ENCODE results near the gene DGKG. TPM values are rescaled to one million over a fixed set of nuclear protein-coding genes. Genes with fewer than 3 reads are reported as not detected.

The DGKG gene
- polyA plus RNA-seq, 2 of the 4 experiments (the other 2 are of a cell fraction): 11.5 to 13.3 TPM

DNA sequence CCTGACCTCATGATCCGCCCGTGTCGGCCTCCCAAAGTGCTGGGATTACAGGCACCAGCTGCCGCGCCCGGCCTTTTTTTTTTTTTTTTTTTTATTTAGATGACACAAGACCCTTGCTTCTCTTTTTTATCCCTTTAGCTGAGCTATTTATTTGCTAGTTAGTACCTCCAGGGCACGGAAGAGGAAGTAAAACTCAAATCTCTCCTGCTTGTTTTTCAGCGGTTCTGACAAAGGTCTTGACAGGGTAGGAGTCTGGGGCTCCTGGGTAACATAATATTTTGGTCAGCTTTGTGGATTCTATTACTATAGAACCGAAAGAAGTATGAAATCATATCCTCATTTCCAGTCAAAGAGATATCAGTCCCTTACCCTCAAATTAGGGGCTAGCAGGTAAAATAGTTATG is 209.1 kb downstream of the DGKG start:
- Histone ChIP-seq H3K27ac (no peak overlapping the region), H3K4me1 (no peaks in the 10 kb centered on the region), H3K4me3 (no peak overlapping the region), H3K4me2 (no peak overlapping the region), H3K9me3 (no peaks in the 10 kb centered on the region)
- DNase-seq (ENCODE audit: low read depth in 1 of 2, low spot score in 1 of 2): no peak
- no peak for ATAC-seq
- WGBS (ENCODE audit: missing lambda C conversion rate): 84% methylated on average over 9 of the region's 9 CpGs
- ChIA-PET CTCF (interaction anchor here (0.7 to 1.3 kb wide), 3 partner anchors 11 to 151 kb away, joined by 3 read pairs; no protein-coding TSS in a partner anchor), POLR2A (no interaction called here)
- FAIRE-seq: no peak
- TF ChIP-seq, protein P1, sequence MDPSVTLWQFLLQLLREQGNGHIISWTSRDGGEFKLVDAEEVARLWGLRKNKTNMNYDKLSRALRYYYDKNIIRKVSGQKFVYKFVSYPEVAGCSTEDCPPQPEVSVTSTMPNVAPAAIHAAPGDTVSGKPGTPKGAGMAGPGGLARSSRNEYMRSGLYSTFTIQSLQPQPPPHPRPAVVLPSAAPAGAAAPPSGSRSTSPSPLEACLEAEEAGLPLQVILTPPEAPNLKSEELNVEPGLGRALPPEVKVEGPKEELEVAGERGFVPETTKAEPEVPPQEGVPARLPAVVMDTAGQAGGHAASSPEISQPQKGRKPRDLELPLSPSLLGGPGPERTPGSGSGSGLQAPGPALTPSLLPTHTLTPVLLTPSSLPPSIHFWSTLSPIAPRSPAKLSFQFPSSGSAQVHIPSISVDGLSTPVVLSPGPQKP (IDR thresholded peaks at IDR 0.05; ENCODE audit: low read depth, low read length): no peak
- TF ChIP-seq ZC3H11A (IDR thresholded peaks at IDR 0.05): no peak
- TF ChIP-seq POLR2AphosphoS2 (conservative IDR thresholded peaks at IDR 0.05; ENCODE audit: low read length): no peak
- no peak for TF ChIP-seq POLR2A (IDR thresholded peaks at IDR 0.05; ENCODE audit: low read length)
- no peak for TF ChIP-seq FOSL2 (IDR thresholded peaks at IDR 0.05)
- TF ChIP-seq FOSL2 (CRISPR knock-in tag; IDR thresholded peaks at IDR 0.05): no peak
- no peak for TF ChIP-seq KDM5A (IDR thresholded peaks at IDR 0.05)
- no peak for TF ChIP-seq NR3C1 (IDR thresholded peaks at IDR 0.05)
- no peak for TF ChIP-seq FOSB (CRISPR knock-in tag; IDR thresholded peaks at IDR 0.05)
- TF ChIP-seq, protein P2, sequence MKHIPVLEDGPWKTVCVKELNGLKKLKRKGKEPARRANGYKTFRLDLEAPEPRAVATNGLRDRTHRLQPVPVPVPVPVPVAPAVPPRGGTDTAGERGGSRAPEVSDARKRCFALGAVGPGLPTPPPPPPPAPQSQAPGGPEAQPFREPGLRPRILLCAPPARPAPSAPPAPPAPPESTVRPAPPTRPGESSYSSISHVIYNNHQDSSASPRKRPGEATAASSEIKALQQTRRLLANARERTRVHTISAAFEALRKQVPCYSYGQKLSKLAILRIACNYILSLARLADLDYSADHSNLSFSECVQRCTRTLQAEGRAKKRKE (CRISPR knock-in tag; IDR thresholded peaks at IDR 0.05; ENCODE audit: low read depth): no peak
- no peak for TF ChIP-seq CEBPB (IDR thresholded peaks at IDR 0.05)
- TF ChIP-seq BHLHE40 (IDR thresholded peaks at IDR 0.05; ENCODE audit: low read depth, low read length): no peak
- no peak for TF ChIP-seq HEYL (CRISPR knock-in tag; IDR thresholded peaks at IDR 0.05)
- no peak for TF ChIP-seq RNF2 (IDR thresholded peaks at IDR 0.05; ENCODE audit: borderline replicate concordance, low read depth)

DNA sequence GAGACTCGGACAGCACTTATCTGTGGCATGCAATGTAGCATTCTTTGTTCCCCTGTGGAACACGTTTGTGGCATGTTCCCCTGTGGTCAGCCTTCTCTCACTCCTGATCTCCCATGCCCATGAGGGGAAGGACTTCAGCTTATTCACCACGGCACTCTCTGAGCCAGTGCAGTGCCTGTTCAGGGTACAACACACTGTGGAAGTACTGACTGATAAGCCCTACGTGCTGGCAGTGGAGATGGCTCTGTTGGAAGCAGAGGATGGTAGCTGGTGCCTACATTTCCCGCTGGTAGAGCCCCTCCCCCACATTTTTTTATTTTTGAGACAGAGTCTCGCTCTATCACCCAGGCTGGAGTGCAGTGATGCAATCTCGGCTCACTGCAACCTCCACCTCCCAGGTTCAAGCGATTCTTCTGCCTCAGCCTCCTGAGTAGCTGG is 209.7 kb downstream of the DGKG start:
- Histone ChIP-seq H3K4me2 (no peak overlapping the region), H3K4me3 (no peak overlapping the region), H3K9me3 (no peaks in the 10 kb centered on the region), H3K27ac (no peak overlapping the region), H3K4me1 (no peaks in the 10 kb centered on the region)
- CTCF ChIA-PET: interaction anchor here (1.3 kb wide), 1 partner anchor 11 kb away, joined by 3 read pairs; no protein-coding TSS in a partner anchor
- FAIRE-seq (no peak), ATAC-seq (no peak), DNase-seq (ENCODE audit: low read depth in 1 of 2, low spot score in 1 of 2) (no peak)
- POLR2A ChIA-PET: no interaction called here
- TF ChIP-seq NFE2L2 (conservative IDR thresholded peaks at IDR 0.05; ENCODE audit: low read length): no peak
- TF ChIP-seq EP300 (IDR thresholded peaks at IDR 0.05): no peak
- TF ChIP-seq HOXA7 (CRISPR knock-in tag; IDR thresholded peaks at IDR 0.05): no peak
- TF ChIP-seq KDM1A (IDR thresholded peaks at IDR 0.05; ENCODE audit: low read depth): no peak
- TF ChIP-seq, protein P3, sequence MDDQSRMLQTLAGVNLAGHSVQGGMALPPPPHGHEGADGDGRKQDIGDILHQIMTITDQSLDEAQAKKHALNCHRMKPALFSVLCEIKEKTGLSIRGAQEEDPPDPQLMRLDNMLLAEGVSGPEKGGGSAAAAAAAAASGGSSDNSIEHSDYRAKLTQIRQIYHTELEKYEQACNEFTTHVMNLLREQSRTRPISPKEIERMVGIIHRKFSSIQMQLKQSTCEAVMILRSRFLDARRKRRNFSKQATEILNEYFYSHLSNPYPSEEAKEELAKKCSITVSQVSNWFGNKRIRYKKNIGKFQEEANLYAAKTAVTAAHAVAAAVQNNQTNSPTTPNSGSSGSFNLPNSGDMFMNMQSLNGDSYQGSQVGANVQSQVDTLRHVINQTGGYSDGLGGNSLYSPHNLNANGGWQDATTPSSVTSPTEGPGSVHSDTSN (IDR thresholded peaks at IDR 0.05): no peak
- 89% methylated on average over 8 of the region's 8 CpGs for WGBS (ENCODE audit: missing lambda C conversion rate)

DNA sequence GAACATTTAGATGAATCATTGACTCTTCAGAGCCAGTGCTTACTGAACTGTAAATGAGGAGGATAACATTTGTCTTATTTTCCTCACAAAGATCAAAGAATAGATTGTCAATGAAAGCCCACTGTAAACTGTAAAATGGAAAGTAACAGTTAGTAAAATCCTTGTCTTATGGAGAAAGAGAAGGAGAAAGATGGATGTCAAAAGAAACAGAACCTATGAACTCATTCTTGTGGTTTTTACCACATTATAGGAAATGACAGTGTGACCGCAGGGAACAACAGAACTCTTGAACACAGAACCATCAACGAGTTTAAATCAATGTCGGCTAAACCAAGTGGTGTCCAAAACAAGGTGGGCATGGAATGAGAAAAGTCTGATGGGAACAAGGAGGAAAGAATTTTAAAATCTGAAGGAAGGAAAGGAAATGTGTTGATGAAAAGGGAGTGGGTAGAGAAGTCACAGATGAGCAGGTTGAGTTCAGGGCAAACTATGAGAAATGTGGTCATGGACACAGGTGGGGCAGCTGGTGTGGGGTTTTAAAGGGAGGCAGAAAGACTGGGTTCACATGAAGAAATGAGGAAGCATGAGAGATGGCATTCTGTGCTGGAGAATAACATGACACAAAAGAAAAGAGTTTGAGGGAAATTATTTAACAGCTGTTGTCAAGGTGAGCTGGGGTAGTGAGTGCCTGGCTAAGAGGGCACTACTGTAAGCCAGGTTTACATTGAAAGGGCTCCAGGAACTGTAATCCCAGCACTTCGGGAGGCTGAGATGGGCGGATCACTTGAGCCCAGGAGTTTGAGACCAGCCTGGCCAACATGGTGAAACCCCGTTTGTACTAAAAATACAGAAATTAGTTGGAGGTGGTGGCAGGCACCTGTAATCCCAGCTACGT is 210.7 kb downstream of the DGKG start:
- FAIRE-seq (no peak), ATAC-seq (no peak), DNase-seq (ENCODE audit: low read depth in 1 of 2, low spot score in 1 of 2) (no peak)
- H3K4me3 ChIP-seq: no peak overlapping the region
- no peak overlapping the region for H3K4me2 ChIP-seq
- POLR2A ChIA-PET: no interaction called here
- WGBS (ENCODE audit: missing lambda C conversion rate): 90% methylated on average over 7 of the region's 7 CpGs
- no peak for TF ChIP-seq FOSB (CRISPR knock-in tag; IDR thresholded peaks at IDR 0.05)
- CTCF ChIA-PET: interaction anchor here (1.3 kb wide), 1 partner anchor 12 kb away, joined by 3 read pairs; no protein-coding TSS in a partner anchor
- no peak overlapping the region for H3K27ac ChIP-seq
- no peaks in the 10 kb centered on the region for H3K9me3 ChIP-seq
- H3K4me1 ChIP-seq: no peaks in the 10 kb centered on the region

Data from A549 (cell line).